Mammary epithelial cell (primary cell): ENCODE data around the gene OR10C1.

Experiments
- CTCF ChIP-seq, 2 donors: IDR thresholded peaks in 1 of 2; conservative IDR thresholded peaks in 1 of 2; 2 replicates each; pipeline ENCODE4 v1.5.1; 2011 to 2012; ENCODE audit warnings: inconsistent platforms in 2 of 2, low read length in 2 of 2, mild to moderate bottlenecking in 2 of 2, control low read depth in 1 of 2, low read depth in 1 of 2; ENCODE audit not compliant: insufficient read depth in 1 of 2; ENCODE audit errors: extremely low read depth in 1 of 2
- EZH2 ChIP-seq: IDR thresholded peaks from 2 replicates; pipeline ENCODE4 v1.6.1; 2012; ENCODE audit warnings: low read length, inconsistent platforms, borderline replicate concordance

GRCh38 chr6:29424575-29424974 is 14.5 kb upstream of the OR10C1 start:
- no peak for TF ChIP-seq CTCF (conservative IDR thresholded peaks at IDR 0.05 in 1 of 2, IDR thresholded peaks at IDR 0.05 in 1 of 2; ENCODE audit: extremely low read depth in 1 of 2, insufficient read depth in 1 of 2, low read depth in 1 of 2, low read length in 2 of 2)
- TF ChIP-seq EZH2: no peak
